GM18502 (cell line): Measurements from ENCODE around the gene GTF2A1.
"Not testable (repeated sequence)": the region's sequence is repeated elsewhere in the genome, so short reads cannot be mapped to it uniquely, and the experiment has no call there.

ENCODE experiments used
- ATAC-seq: cut with Tn5 transposase; IDR thresholded peaks from one replicate; pipeline ENCODE4 v1.9.1; 2021; ENCODE audit warnings: mild to moderate bottlenecking; ENCODE audit not compliant: unreplicated experiment, poor library complexity

Gene GTF2A1

DNA sequence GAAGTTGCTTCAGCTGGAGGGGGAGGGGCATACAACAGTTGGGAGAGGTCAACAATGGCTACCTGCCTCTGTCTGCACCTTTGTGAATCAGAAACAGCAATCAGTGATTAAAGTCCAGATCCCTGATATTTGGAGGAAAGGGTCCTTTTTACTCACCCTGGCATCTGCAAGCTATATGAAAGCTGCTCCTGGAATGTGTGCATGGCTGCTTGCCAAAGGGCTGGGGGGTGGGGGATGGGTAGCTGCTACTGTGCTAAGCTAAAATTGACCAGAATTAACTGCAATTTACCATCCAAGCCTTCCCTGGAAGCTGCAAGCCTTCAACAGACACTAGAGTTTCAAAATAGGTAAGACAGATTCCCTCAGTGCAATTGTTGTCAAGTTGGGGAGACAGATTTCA lies 13.5 kb upstream of the GTF2A1 start:
- ATAC-seq, result no peak

- ATAC-seq, result no peak
Measured at GRCh38 chr14:81233615-81234014, 12.9 kb upstream of the GTF2A1 start.

DNA sequence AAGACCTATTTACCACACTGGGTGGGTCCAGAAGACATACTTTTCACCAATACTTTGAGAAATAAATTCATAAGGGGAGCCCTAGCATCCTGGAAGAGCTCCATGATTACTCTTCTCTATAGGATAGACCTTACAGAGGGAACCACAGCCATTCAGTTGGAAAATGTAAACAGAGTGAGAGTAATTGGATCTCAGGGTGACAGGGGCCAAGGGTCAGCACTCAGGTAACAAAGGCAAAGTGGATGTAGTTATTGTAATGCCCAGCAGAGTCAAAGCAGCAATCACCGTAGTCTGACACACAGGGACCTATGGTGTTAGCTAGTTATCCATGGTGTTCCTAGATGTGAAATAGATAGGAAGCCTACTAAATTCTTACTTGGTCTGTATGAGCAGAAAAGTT lies 10.8 kb upstream of the GTF2A1 start:
- ATAC-seq, result no peak

DNA sequence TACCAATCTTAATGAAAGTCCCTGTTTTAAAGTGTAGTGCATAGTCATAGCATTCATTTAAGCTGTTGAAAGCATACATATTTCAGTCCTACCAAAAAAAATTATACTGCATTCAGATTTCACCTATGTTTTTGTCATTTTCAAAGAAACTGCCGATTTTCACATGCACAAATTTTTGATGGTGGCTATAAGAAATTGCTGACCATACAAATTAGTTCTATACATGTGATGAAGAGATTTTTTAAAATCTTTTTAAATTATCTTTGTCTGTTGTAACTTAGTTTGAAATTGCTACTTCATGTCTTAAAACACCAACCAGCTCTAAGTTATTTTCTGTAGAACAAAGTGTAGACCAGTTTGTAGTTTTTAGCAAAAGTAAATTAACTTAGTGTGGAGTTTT lies 3.5 kb upstream of the GTF2A1 start:
- no peak for ATAC-seq

- ATAC-seq, result not testable (repeated sequence)
Measured at GRCh38 chr14:81223788-81224187, 3.0 kb upstream of the GTF2A1 start.

DNA sequence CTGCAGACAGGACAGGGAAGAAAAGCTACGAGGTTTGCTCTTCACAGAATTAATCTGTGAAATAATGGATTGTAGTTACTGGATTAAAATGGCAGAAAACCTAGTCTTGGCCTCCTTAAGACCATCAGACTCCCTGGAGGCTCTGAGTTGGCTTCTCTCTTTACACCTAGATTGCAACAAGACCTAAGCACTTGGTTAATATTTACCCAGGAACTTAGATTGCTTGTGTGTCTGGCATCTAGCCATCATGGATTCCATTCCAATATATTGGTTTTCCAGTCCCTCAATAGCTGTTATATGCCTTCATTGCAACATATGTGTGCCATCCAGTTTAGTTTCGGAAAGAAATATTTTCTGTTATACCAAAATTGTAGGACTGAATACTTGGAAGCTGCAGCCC lies 1.9 kb upstream of the GTF2A1 start:
- ATAC-seq, result no peak

GRCh38 chr14:81222126-81222525 lies 1.4 kb upstream of the GTF2A1 start:
- ATAC-seq, result no peak

DNA sequence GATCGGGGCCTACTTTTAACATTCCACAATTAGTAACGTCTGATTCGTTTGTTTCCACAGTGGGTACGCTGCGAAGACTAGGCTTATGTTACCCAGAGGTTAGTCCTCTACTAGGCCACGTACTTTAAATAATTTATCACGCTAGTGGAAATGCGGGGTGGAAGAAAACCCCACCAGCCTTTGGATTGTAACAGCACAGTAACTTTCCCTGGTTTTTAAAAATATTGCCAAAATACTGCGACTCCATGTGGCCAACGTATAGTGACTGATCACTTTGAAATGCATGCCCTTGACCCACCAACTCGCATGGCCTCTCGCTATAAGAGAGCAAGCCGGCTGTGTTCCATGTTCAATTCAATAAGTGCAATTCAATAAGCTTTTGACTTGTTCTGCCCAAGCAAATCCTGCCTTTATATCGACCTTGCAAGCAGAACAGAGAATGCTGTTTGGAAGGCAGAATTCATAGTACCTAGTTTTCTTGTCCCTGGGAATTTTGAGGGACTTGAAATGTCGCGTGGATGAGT lies 882 bp upstream of the GTF2A1 start:
- no peak for ATAC-seq

GRCh38 chr14:81220580-81220829 lies 254 bp downstream of the GTF2A1 start:
- no peak for ATAC-seq

GRCh38 chr14:81219759-81220579 lies 790 bp downstream of the GTF2A1 start:
- no peak for ATAC-seq

DNA sequence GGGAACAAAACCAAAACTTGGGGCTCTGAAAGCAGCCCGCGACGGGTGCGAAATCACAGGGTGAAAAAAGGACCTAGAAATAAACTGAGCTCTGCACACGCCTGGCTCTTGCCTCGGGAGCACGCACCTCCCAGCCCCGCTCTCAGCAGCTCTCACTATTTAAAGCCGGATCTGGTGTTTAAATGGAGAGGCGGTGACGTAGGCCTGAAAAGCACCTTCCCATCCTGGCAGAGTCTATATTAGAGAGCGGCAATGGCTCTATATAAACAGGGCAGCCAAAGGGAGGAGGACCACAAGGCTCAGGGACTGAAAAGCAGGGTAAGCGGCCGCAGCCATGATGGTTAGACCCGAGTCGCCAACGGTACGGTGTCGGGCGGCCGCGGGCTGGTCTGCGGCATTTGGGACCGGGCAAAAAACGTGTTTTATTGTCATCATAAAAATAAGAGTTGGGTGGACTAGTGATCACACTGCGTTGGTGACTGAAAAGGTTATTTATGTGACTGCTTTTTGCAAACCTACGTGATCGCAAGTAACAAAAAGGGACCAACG lies 1.5 kb downstream of the GTF2A1 start:
- ATAC-seq, result peak; percentile 66

GRCh38 chr14:81211844-81212243 lies 8.9 kb downstream of the GTF2A1 start:
- ATAC-seq, result peak; percentile 83

- peak; percentile 56 for ATAC-seq
Measured at GRCh38 chr14:81209167-81209836, 11.5 kb downstream of the GTF2A1 start.

- no peak for ATAC-seq
Measured at GRCh38 chr14:81208489-81208888, 12.3 kb downstream of the GTF2A1 start.

DNA sequence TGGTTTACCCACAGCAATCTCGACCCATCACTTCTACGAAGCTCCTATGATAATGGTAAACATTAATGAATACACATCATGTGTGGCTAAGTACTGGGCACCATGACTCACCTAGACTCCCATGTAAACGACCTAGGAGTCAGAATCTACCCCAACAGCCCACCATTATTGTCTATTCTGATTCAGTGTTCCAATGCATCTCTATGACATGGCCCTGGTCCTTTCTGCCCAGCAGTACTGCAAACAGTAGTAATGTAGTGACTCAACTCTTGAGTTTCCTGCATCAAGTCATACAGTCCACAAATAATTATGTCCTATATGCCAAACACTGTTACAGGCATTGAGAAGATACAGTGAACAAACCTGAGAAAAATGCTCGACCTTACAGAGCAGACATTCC lies 14.6 kb downstream of the GTF2A1 start:
- no peak for ATAC-seq

DNA sequence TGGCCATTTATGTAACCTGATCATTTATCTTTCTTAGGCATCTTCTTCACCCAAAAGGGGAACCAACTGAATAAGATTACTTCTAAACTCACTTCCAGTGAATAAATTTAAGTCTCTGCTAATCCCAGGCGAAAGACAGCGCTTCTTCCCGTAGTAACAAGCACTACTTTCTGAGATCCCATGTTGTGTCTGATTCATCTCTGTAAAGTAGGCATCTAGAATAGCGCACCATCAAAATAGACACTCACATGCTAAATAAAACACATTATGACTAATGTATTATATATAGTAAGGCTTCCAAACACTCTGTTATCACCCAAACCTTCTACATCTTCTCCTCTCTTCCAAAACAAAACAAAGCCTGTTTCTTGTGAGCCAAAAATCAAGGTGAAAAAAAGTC lies 15.1 kb downstream of the GTF2A1 start:
- no peak for ATAC-seq

DNA sequence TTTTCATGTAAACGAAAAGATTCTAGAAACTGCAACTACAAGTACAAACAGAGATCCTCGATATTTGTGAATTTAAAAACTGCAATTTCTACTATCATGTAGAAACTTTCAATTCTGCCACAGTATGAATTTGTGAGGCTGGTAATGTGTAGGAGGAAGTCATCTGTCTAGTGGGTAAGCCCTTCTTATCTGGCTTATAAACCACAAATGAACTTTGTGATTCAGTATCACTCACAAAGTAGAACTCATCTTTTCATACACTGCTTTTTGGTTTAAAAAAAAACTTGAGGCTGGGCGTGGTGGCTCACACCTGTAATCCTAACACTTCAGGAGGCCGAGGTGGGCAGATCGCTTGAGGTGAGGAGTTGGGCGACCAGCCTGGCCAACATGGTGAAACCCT lies 20.7 kb downstream of the GTF2A1 start:
- peak; percentile 58 for ATAC-seq

GRCh38 chr14:81199084-81199483 lies 21.7 kb downstream of the GTF2A1 start:
- ATAC-seq, result no peak

- no peak for ATAC-seq
Measured at GRCh38 chr14:81198651-81199050, 22.1 kb downstream of the GTF2A1 start.

DNA sequence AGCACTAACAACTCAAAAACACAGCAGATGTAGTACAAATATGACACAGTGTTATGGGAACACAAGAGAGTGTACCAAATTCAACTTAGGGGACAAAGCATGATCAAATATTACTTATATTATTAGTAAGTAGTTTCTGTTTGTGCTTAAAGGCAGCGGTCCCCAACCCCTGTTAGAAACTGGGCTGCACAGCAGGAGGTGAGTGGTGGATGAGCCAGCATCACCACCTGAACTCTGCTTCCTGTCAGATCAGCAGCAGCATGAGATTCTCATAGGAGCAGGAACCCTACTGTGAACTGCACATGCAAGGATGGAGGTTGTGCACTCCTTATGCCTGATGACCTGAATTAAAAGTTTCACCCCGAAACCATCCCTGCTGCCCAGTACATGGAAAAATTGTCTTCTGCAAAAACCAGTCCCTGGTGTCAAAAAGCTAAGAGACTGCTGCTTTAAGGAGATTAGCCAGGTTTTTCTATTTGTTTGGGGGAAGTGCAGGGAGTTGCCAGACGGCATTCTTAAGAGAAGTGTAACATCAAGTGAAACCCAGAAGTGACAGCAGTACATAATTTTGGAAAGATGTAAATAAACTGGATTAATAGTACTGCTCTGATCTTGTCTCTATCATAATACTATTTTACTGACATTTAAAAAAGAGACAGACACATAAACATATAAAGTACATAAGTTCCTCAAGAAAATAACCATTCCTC lies 26.7 kb downstream of the GTF2A1 start:
- ATAC-seq, result peak; percentile 71

- no peak for ATAC-seq
Measured at GRCh38 chr14:81192594-81192993, 28.2 kb downstream of the GTF2A1 start.
